HG03139 (cell line): Measurements from ENCODE around the gene POLD1.

Source experiments
- ATAC-seq: cut with Tn5 transposase; IDR thresholded peaks from one replicate; pipeline ENCODE4 v1.9.1; 2021; ENCODE audit not compliant: unreplicated experiment

POLD1 gene

DNA sequence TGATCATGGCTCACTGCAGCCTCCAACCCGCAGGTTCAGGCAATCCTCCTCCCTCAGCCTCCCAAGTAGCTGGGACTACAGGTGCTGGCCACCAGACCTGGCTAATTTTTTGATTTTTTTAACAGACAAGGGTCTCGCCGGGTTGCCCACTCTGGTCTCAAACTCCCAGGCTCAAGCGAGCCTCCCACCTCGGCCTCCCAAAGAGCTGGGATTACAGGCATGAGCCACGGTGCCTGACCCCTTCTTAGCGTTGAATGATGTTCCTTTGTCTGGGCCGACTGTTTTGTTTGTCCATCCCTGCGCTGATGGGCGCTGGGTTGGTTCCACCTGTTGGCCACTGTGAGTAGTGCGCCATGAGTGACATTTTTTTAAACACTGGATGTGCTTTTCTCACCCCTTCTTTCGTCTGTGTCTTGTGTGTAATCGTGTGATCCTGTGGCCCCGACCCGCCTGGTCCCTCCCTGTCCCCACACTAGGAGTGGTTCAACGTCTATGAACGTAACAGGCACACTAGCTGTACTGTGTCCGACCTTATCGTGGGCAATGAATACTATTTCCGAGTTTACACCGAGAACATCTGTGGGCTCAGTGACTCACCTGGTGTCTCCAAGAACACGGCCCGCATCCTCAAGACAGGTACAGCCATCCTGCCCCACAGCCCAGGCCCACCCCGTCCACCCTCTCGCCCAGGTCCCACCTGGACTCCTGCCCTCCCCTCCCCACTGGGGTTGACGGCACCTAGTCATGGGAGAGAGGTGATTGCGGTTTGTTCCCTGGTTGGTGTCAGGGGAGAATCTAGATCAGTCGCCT lies 77.1 kb downstream of the POLD1 start:
- no peak for ATAC-seq

DNA sequence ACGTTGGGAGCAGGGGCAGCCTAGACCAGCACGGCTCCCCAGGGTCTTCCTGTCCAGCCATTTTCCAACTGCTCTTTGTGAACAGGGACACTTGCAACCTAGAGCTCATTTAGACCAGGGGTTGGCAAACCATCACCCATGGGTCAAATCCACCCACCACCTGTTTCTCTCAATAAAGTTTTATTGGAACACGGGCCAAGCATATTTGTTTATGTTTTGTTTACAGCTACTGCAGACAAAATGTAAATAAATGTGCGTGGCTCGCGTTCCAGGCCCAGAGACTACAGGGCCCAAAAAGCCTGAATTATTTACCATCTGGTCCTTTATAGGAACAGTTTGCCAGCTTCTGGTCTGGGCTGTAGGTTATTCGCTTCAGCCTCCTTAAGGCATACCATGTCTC lies 78.8 kb downstream of the POLD1 start:
- ATAC-seq = no peak

DNA sequence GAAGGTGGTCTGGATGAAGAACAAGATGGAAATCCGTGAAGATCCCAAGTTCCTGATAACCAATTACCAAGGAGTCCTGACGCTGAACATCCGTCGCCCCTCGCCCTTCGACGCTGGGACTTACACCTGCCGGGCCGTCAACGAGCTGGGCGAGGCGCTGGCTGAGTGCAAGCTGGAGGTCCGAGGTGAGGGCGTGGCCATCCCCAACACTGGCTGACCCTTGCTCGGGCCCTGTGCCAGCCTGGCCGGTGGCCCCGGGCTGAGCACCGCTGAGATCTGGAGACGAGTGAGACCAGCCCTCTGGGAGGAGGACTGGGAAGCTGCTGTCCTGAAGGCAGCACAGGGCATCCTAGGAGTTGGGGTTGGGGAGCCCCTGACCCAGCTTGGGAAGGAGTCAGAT lies 80.2 kb downstream of the POLD1 start:
- ATAC-seq = no peak

DNA sequence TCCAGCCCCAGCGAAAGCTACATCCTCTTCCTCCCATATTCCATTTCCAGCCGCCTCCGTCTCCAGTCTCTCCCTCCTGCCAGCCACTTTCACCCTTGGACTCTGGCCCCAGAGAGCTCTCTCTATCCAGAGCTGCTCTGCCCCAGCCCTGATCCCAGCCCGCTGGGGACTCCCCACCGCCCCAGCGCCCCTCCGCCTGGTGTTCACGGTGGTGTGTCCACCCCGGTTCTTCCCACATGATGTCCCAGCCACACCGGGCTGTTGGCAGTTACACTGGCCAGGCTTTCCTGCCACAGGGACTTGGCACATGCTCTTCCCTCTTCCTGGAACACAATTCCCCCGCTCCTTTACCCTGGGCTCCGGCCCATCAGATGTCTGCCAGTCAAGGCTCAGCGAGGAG lies 80.9 kb downstream of the POLD1 start:
- no peak for ATAC-seq

DNA sequence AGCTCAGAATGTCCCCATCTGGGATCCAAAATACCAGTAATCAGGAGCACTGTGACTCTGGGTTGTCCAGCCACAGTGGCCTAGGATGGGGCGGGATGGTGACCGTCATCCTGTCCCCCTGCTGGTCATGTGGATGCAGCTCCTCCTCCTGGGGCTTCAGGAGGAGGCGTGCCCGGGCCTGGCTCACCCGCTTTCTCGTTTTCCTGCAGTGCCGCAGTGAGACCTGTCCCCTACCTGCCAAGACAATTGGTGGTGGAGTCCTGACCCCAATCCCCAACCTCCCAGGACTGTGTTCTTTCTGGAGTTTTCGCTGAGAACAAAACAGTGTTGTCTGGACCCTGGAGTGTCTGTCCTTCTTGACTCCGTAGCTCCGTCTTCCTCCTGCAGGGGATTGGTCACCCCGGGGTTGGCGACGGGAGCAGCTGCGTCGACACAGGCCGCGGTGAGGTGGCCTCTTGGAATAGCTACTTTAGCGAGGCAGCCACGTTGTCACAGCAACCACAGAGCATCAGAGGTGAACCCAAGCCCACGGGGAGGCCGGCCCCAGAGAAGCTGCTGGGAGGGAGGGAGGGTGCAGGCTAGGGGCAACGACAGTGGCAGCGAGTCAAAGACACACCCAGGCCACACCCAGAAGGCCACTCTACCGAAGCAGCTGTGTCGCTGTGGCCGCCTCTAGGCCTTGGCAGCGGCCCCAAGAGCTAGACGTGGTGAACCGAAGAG lies 82.0 kb downstream of the POLD1 start:
- ATAC-seq = no peak

DNA sequence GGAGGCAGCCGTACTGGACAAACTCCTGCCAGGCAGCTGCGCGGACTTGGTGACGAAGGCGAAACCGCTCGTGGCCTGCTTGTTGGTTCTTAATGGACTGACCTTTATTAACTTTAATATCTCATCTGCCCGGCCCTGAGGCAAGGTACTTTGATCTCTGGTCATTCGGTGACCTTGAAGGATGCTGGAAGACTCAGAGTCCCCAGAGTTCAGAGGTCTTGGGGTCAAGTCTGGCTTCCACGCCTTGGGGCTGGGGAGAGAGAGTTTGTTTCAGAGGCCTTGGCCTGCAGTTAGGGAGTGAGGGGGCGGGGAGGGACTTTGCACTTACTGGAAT lies 82.5 kb downstream of the POLD1 start:
- ATAC-seq = no peak

DNA sequence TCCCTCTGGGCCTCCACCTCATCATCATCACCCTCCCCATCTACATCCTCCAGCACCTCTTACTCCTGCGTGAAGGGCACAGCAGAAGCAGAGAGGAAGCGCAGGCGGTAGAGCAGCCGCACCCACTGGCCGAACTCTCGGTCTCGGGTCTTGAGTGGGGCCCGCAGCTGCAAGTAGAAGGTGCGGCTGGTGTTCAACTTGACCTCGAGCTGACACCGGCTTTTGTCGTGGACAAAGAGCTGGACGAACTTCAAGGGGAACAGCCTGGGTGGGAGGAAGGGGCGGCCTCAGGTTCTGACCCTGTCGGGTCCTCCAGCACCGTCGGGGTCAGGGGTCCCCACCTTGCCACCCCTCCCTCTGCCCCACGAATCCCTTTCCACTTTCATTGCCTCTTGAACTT lies 83.4 kb downstream of the POLD1 start:
- no peak for ATAC-seq
